T-helper 9 cell (primary cell): ENCODE measurements around the gene ARMC9.
"Not testable (repeated sequence)": the region's sequence is repeated elsewhere in the genome, so short reads cannot be mapped to it uniquely, and the experiment has no call there.

ENCODE experiments used
- DNase-seq: peaks from one replicate; pipeline ENCODE4 v3.0.0-alpha.2; 2020

ARMC9 gene

DNA sequence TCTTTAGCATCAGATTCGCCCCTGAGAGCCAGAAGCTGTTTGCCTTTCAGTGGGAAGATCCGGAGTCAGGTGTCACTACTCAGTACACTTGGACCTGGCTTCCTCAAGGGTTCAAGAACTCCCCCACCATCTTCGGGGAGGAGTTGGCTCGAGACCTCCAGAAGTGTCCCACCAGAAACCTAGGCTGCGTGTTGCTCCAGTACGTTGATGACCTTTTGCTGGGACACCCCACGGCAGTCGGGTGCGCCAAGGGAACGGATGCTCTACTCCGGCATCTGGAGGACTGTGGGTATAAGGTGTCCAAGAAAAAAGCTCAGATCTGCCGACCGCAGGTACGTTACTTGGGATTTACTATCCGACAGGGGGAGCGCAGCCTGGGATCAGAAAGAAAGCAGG, 205.8 kb downstream of the ARMC9 start:
- DNase-seq = not testable (repeated sequence)

DNA sequence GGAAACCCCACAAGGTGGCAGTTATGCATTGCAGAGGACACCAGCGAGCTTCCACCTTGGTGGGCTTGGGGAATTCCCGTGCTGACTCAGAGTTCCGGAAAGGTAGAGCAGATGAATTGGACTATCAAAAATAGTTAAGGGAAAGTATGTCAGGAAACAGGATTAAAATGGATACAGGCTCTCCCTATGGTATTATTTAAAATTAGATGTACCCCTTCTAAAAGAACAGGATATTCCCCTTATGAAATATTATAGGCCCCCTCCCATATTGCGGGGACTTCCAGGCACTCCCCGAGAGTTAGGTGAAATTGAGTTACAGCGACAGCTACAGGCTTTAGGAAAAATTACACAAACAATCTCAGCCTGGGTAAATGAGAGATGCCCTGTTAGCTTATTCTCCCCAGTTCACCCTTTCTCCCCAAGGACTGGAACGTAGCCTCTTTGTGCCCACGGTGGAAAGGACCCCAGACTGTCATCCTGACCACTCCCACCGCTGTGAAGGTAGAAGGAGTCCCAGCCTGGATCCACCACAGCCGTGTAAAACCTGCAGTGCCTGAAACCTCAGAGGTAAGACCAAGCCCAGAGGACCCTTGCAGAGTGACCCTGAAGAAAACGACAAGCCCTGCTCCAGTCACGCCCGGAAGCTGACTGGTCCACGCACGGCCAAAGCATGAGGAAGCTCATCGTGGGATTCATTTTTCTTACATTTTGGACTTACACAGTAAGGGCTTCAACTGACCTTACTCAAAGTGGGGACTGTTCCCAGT, 207.4 kb downstream of the ARMC9 start:
- not testable (repeated sequence) for DNase-seq

DNA sequence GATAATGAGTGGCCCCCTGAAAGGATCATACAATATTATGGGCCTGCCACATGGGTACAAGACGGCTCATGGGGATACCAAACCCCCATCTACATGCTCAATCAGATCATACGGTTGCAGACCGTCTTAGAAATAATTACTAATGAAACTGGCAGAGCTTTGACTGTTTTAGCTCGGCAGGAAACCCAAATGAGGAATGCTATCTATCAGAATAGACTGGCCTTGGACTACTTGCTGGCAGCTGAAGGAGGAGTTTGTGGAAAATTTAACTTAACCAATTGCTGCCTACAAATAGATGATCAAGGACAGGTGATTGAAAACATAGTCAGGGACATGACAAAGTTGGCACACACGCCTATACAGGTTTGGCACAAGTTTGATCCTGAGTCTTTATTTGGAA, 209.3 kb downstream of the ARMC9 start:
- DNase-seq = not testable (repeated sequence)

DNA sequence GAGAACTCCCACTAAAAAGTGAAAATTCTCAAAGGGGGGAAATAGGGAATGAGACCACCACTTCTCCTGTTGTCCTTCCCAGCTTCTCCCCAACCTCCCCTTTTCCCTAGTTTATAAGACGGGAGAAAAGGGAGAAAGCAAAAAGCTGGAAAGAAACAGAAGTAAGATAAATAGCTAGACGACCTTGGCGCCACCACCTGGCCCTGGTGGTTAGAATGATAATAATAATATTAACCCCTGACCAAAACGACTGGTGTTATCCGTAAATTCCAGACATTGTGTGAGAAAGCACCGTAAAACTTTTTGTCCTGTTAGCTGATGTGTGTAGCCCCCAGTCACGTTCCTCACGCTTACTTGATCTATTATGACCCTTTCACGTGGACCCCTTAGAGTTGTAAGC, 209.9 kb downstream of the ARMC9 start:
- DNase-seq = not testable (repeated sequence)

DNA sequence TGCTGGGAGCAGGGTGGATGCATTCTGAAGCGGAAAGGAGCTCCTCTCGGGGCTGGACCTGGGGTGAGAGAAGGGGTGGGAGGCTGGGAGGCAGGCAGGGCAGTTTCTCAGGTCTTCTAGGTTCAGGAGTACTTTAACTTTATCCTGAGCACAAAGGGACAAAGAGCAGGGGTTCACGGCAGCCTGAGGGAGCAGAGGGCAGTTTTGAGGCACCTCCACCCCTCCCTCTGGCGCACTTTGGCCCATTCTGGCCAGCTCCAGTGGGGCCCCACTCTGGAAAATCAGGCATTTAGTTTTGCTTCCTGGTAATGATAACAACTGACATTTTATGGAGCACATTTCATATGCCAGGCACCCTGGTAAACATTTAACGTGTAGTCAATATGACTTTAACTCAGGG, 211.3 kb downstream of the ARMC9 start:
- no peak for DNase-seq

DNA sequence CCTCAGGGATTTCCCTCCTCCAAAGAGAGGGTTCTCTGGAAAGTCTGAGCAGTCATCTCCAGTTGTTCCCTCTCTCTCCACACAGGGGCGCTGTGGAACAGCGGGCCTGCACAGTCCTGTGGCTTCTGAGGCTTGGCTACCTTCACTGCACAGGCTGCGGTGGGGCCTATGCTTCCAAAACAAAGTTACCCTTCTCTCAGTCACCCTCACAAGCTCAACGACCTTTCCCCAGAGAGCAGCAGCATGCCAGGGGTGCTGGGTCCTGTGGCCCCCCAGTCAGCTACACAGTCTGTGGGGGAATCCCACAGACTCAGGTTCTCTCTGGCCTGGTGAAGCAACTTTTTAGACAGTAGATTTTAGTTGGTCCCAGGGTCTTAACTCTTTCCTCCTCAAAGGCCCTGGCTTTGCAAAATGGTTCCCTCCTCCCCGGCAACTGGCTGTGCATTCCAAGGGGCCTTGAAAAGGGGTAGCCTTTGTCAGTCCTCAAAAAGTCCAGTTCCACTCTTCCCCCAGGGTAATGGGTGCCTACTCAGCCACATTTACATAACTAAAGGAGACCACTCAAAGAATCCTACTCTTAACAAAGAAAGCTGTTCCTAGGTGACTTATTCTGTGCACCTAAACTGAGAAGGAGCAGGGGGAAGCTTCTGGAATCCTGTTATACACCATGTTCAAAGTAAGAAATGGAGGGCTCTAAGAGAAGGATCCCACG, 212.0 kb downstream of the ARMC9 start:
- no peak for DNase-seq

DNA sequence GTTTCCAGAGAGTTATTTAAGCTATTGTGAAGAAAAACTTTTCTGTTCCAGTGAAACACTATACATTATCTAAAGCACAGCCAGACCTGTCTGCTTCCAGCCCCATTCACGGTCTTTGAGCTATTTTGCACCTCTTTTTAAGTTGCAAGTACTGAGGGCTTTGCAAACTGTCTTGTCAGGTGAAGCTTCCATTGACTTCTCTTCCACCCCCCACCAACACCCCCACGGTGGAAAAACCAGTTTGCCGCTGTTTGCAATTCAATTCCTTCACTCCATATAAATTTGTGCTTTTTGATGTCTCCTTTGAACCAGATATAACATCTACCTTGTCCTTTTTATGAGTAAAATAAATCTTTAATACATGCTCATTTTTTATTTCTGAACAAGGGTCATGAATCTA, 212.8 kb downstream of the ARMC9 start:
- DNase-seq = no peak

DNA sequence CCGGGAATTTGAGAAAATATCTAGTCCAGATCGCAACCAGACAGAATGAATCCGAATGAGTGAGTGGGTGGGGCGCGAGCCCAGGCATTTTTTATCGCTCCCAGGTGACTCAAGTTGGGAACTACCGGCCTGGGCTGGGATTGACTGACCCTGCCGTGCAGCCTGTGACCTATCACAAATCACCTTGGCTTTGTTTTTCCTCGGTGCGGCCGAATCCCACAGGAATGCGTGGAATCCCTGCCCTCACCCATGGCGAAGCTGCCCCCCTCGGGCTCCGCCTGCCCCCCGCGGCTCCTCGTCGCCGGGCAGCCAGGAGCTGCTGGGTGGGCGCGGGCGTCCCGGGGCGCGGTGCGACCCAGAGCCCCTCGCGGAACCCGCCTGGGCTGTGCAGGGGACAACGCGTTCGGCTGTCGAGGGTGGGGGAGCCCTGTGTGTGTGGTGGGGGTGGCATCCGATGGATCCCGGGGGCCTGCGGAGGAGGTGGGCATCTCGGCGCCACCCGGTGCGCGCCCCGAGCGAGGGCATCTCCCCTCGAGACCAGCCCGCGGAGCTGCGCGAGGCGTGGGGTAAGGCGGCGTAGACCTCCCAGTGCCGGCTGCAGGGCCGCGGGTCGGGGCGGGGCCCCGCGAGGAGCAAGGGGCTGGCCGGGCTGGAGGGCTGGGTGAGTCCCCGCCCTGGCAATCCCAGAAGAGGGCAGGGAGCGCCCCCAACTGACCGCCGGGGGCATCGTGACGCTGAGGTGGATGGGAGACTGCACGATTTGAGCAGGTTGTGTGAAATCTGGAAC, 213.6 kb downstream of the ARMC9 start:
- peak; percentile 47 for DNase-seq

DNA sequence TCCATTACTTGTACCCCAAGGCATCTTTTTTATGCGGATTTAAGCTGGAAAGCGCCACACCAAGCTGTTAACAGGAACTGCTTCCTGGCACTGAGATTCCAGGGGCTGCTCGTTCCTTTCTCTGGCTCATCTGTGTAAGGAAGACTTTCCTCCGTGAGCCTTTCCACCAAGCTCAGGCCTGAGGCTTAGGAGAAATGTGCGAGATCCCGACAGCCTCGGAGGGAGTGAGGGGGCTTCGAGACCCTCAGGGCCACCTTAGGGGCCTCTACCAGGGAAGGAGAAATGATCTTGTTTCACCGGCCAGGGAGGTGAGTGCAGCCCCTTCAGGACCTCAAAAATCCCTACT, 214.2 kb downstream of the ARMC9 start:
- DNase-seq = no peak

DNA sequence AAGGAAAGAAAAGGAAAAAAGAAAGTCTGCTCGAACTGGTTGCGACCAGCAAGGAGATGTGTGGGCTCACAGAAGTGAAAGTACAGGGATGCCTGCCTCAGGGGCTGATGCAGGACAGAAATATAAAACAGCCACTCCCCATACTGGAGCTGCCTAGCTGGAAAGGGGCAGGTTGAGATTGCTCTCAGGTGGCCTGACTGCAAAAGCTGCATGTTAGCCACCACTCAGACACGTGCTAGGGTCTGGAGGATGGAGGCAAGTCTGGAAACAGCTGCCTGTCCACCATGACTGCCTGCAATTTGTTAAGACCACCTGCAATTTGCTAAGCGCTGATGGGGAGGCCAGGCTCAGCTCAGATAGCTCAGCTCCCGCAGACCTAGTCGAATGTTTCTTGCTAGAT, 215.0 kb downstream of the ARMC9 start:
- no peak for DNase-seq

DNA sequence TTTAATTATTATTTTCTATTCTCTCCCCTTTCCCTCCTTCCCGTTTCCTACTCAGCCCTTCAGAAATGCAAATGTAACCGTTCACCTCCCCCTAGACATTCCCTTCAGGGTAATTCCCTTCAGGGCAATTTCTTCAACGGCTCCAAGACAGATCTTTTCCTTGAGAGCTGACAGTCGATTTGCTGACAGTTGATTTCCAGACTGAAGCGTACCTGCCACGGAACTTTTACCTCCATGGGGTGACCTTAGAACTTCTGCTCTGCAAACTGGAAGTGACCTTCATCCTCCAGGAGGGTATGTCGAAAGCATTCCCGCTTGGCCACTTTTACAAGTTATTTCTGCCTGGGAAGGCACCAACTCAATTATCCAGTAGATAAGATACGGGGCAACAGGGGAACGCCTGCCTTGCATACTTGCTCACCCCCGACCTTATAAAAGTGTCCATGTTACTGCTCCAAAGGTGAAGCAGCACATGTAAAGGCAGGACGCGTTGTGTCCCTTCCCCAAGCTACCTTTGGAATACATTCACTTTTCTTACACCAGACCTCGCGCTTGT, 215.6 kb downstream of the ARMC9 start:
- no peak for DNase-seq

DNA sequence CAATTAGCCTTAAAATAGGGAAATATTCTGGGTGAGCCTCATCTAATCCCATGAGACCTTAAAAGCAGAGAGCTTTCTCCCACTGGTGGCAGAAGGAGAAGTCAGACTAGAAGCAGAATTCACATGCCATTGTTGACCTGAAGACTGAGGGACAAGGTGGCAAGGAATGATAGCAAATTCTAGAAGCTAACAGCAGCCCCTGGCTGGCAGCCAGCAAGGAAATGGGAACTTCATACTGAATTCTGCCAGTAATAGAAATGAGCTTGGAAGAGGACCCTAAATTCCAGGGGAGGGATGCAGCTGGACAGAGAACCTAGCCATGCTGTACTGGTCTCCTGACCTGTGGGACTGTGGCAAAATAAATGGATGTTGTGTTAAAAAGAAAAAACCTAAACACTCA, 216.6 kb downstream of the ARMC9 start:
- no peak for DNase-seq

DNA sequence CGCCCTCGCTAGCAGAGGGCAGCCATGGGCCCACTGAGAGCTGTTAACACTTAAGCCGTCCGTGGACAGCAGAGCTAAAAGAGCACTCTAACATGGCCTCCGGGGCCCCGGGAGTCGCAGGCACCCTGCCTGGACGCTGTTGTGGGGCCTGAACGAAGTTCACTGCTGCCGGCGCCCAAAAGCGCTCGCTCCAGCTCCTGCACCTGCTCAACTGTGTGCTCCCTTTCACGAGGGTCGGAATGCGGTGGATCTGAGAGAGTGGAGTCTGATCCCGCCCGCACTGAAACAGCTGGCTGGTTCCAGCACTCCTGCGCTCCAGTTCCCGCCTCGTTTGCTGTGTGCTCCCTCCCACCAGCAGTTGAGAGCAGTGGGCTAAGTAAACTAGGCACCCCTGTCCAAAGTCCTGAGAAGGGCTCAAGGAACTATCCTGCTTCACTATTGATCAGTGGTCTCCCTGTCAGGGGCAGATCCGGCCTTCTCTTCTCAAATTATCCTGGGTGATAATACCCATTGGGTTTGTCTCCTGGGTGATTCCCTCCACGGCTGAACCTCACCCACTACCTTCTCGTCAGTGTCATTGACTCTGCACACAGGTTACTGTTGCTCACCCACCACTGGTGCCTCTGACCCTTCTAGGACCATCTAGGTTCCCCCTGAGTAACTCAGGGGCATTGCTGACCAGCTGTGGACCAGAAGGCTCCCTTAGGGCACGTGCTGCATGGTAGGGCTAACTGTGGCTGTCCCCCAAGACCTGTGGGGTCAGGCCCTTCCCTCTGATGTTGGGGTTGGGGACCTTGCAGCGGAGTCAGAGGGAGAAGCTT, 220.6 kb downstream of the ARMC9 start:
- DNase-seq = no peak

DNA sequence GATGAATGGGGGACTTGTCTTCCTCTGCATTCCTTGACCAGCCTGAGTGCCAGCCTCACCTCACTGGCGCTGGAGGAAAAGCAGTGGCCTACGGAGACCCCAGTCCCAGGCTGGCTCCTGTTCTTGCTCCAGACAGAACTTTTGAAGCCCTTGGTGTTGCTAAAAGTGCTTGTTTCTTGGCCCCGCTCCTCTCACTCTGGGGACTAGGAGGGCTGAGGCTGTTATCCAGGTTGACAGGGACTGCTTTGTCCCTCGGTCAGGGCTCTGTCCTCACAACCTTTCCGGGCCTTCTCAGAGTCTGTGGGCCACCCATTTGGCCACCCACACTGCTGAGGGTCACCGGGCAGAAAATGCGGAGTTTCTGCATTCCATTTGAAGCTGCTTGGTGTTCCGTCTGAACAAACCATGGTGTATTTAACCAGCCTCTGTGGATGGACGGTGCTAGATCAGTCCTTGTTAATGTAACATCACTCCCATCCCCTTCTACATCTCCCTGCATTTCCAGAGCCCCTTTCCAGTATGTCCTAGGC, 222.7 kb downstream of the ARMC9 start:
- no peak for DNase-seq

DNA sequence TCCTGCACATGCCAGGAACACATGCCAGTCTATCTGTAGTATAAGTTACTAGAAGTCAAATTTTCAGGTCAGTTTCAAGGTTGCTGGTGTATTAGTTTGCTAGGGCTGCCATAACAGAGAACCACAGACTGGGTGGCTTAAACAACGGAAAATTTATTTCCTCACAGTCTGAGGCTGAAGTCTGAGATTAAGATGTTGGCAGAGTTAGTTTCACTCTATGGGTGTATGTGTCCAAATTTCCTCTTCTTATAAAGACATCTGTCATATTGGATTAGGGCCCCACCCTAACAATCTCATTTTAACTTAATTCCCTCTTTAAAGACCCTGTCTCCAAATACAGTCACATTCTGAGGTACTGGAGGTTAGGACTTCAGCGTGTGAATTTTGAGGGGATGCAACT, 223.6 kb downstream of the ARMC9 start:
- DNase-seq = no peak

DNA sequence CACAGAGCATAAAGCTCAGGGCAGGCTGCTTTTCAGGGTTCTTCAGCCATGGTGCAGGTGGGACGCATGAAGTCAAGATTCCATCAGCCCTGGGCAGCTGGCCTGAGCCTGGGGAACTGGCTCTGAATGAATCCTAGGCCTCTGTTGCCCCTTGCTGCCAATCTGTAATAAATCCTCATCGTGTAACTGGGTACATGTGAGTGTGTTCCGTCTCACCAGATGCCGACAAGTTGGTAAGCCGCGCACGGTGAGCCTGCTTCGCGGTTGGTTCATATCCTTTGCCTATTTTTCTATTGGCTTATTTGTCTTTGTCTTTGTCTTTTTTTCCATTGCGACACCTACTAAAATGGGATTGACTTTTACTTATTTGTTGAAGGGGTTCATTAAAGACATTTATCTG, 224.7 kb downstream of the ARMC9 start:
- no peak for DNase-seq
